Progenitor cell of endocrine pancreas (in vitro differentiated cells): Measurements from ENCODE around the gene CCDC90B. TPM values are rescaled to one million over a fixed set of nuclear protein-coding genes. Genes with fewer than 3 reads are reported as not detected.

Source experiments
- DNase-seq: peaks from one replicate; pipeline ENCODE4 v3.0.0; 2021; ENCODE audit warnings: low spot score; ENCODE audit not compliant: unreplicated experiment
- H3K27ac Mint-ChIP-seq: 2 replicates; pipeline ENCODE4 v1.8.0; 2021; ENCODE audit warnings: mild to moderate bottlenecking, moderate library complexity, mixed read lengths
- H3K27me3 Mint-ChIP-seq: 2 replicates; pipeline ENCODE4 v1.8.0; 2021; ENCODE audit warnings: mixed read lengths
- H3K36me3 Mint-ChIP-seq: 2 replicates; pipeline ENCODE4 v1.8.0; 2022; ENCODE audit warnings: mixed read lengths; ENCODE audit not compliant: insufficient read depth
- H3K4me1 Mint-ChIP-seq: 2 replicates; pipeline ENCODE4 v1.8.0; 2021; ENCODE audit warnings: low read depth, mixed read lengths
- H3K4me3 Mint-ChIP-seq: 2 replicates; pipeline ENCODE4 v1.8.0; 2021; ENCODE audit warnings: low read depth, mild to moderate bottlenecking, moderate library complexity, mixed read lengths
- H3K9me3 Mint-ChIP-seq: 2 replicates; pipeline ENCODE4 v1.8.0; 2021; ENCODE audit warnings: low read depth, mixed read lengths
- CTCF ChIP-seq: fragments of 200-600 bp; sonication (generic); IDR thresholded peaks from one replicate; pipeline ENCODE4 v1.5.0; 2021; ENCODE audit warnings: antibody characterized with exemption, mild to moderate bottlenecking; ENCODE audit not compliant: unreplicated experiment
- total RNA-seq: library from RNA; stranded (reverse); gene quantifications from 2 replicates; pipeline ENCODE4 v1.2.1, GENCODE V29; 2021

The CCDC90B gene
- total RNA-seq, 1 donor from 2014 or later: 47.0 TPM

- Mint-ChIP-seq H3K36me3 (no peaks in the 10 kb centered on the region), H3K27ac (no peak overlapping the region), H3K4me3 (no peak overlapping the region), H3K4me1 (no peaks in the 10 kb centered on the region), H3K9me3 (no peaks in the 10 kb centered on the region), H3K27me3 (no peaks in the 10 kb centered on the region)
- no peak for TF ChIP-seq CTCF
- DNase-seq: no peak
These were observed 63.7 kb downstream of the CCDC90B start for GRCh38 chr11:83222499-83222898.

GRCh38 chr11:83221694-83222093 lies 64.5 kb downstream of the CCDC90B start:
- Mint-ChIP-seq H3K27ac (no peak overlapping the region), H3K27me3 (no peaks in the 10 kb centered on the region), H3K4me3 (no peak overlapping the region), H3K4me1 (no peaks in the 10 kb centered on the region), H3K9me3 (no peaks in the 10 kb centered on the region), H3K36me3 (no peaks in the 10 kb centered on the region)
- TF ChIP-seq CTCF: no peak
- no peak for DNase-seq

GRCh38 chr11:83220260-83220659 lies 65.9 kb downstream of the CCDC90B start:
- no peaks in the 10 kb centered on the region for H3K9me3 Mint-ChIP-seq
- no peak overlapping the region for H3K27ac Mint-ChIP-seq
- H3K27me3 Mint-ChIP-seq: no peaks in the 10 kb centered on the region
- no peak for TF ChIP-seq CTCF
- no peak overlapping the region for H3K4me3 Mint-ChIP-seq
- no peak for DNase-seq
- H3K4me1 Mint-ChIP-seq: no peaks in the 10 kb centered on the region
- peaks cover 2% of the 10 kb centered on the region for H3K36me3 Mint-ChIP-seq

- no peak for DNase-seq
- H3K9me3 Mint-ChIP-seq: no peaks in the 10 kb centered on the region
- TF ChIP-seq CTCF: peak; percentile 51
- no peak overlapping the region for H3K4me3 Mint-ChIP-seq
- H3K36me3 Mint-ChIP-seq: peaks cover 3% of the 10 kb centered on the region
- no peaks in the 10 kb centered on the region for H3K27me3 Mint-ChIP-seq
- H3K4me1 Mint-ChIP-seq: no peaks in the 10 kb centered on the region
- H3K27ac Mint-ChIP-seq: no peak overlapping the region
These were observed 67.1 kb downstream of the CCDC90B start for GRCh38 chr11:83219095-83219494.

Other genes with a start within 250 kb of the CCDC90B start
- gene RAB30, start 214.5 kb downstream of the CCDC90B start, total RNA-seq: 13.5 and 13.9 TPM in 2 replicates
- gene PCF11, start 129.2 kb downstream of the CCDC90B start, total RNA-seq: 65.0 and 69.1 TPM in 2 replicates
- gene ANKRD42, start 92.7 kb downstream of the CCDC90B start, total RNA-seq: 12.1 and 12.7 TPM in 2 replicates